Measurements from ENCODE around the gene CDH26. TPM values are rescaled to one million over a fixed set of nuclear protein-coding genes. Genes with fewer than 3 reads are reported as not detected.

Gene CDH26
- total RNA-seq, 1 experiment from 2014 or later = 1.0 TPM

- DNase-seq (ENCODE audit: low spot score) (no peak), ATAC-seq (no peak)
- H3K9me3 Mint-ChIP-seq = no peaks in the 10 kb centered on the region; the same call in 1 of the 2 replicates
- CTCF ChIA-PET = no interaction called here
- peaks cover 8% of the 10 kb centered on the region; the same call in 1 of the 2 replicates for H3K4me1 Mint-ChIP-seq
- POLR2A ChIA-PET = no interaction called here
- H3K27me3 Mint-ChIP-seq (ENCODE audit: low read depth) = peaks cover 11% of the 10 kb centered on the region
- TF ChIP-seq, protein P1, sequence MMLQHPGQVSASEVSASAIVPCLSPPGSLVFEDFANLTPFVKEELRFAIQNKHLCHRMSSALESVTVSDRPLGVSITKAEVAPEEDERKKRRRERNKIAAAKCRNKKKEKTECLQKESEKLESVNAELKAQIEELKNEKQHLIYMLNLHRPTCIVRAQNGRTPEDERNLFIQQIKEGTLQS (CRISPR knock-in tag; conservative IDR thresholded peaks at IDR 0.05) = no peak
- no peak for TF ChIP-seq ESRRA (CRISPR knock-in tag; IDR thresholded peaks at IDR 0.05; ENCODE audit: borderline replicate concordance)
- no peak for TF ChIP-seq FOXK1 (CRISPR knock-in tag; IDR thresholded peaks at IDR 0.05)
- no peak for TF ChIP-seq NR2C2 (CRISPR knock-in tag; IDR thresholded peaks at IDR 0.05)
- TF ChIP-seq, protein P2, sequence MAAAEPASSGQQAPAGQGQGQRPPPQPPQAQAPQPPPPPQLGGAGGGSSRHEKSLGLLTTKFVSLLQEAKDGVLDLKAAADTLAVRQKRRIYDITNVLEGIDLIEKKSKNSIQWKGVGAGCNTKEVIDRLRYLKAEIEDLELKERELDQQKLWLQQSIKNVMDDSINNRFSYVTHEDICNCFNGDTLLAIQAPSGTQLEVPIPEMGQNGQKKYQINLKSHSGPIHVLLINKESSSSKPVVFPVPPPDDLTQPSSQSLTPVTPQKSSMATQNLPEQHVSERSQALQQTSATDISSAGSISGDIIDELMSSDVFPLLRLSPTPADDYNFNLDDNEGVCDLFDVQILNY (CRISPR knock-in tag; IDR thresholded peaks at IDR 0.05) = no peak
- TF ChIP-seq, protein P3, sequence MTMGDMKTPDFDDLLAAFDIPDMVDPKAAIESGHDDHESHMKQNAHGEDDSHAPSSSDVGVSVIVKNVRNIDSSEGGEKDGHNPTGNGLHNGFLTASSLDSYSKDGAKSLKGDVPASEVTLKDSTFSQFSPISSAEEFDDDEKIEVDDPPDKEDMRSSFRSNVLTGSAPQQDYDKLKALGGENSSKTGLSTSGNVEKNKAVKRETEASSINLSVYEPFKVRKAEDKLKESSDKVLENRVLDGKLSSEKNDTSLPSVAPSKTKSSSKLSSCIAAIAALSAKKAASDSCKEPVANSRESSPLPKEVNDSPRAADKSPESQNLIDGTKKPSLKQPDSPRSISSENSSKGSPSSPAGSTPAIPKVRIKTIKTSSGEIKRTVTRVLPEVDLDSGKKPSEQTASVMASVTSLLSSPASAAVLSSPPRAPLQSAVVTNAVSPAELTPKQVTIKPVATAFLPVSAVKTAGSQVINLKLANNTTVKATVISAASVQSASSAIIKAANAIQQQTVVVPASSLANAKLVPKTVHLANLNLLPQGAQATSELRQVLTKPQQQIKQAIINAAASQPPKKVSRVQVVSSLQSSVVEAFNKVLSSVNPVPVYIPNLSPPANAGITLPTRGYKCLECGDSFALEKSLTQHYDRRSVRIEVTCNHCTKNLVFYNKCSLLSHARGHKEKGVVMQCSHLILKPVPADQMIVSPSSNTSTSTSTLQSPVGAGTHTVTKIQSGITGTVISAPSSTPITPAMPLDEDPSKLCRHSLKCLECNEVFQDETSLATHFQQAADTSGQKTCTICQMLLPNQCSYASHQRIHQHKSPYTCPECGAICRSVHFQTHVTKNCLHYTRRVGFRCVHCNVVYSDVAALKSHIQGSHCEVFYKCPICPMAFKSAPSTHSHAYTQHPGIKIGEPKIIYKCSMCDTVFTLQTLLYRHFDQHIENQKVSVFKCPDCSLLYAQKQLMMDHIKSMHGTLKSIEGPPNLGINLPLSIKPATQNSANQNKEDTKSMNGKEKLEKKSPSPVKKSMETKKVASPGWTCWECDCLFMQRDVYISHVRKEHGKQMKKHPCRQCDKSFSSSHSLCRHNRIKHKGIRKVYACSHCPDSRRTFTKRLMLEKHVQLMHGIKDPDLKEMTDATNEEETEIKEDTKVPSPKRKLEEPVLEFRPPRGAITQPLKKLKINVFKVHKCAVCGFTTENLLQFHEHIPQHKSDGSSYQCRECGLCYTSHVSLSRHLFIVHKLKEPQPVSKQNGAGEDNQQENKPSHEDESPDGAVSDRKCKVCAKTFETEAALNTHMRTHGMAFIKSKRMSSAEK (CRISPR knock-in tag; IDR thresholded peaks at IDR 0.05; ENCODE audit: borderline replicate concordance) = no peak
- TF ChIP-seq CBFB (CRISPR knock-in tag; IDR thresholded peaks at IDR 0.05; ENCODE audit: low read depth) = no peak
- TF ChIP-seq E2F4 (CRISPR knock-in tag; IDR thresholded peaks at IDR 0.05; ENCODE audit: borderline replicate concordance, low read depth) = no peak
- no peak for TF ChIP-seq ZNF121 (CRISPR knock-in tag; IDR thresholded peaks at IDR 0.05)
- TF ChIP-seq, protein P4, sequence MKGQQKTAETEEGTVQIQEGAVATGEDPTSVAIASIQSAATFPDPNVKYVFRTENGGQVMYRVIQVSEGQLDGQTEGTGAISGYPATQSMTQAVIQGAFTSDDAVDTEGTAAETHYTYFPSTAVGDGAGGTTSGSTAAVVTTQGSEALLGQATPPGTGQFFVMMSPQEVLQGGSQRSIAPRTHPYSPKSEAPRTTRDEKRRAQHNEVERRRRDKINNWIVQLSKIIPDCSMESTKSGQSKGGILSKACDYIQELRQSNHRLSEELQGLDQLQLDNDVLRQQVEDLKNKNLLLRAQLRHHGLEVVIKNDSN (CRISPR knock-in tag; IDR thresholded peaks at IDR 0.05) = no peak
- no peak for TF ChIP-seq SMAD4 (CRISPR knock-in tag; IDR thresholded peaks at IDR 0.05)
- TF ChIP-seq, protein P5, sequence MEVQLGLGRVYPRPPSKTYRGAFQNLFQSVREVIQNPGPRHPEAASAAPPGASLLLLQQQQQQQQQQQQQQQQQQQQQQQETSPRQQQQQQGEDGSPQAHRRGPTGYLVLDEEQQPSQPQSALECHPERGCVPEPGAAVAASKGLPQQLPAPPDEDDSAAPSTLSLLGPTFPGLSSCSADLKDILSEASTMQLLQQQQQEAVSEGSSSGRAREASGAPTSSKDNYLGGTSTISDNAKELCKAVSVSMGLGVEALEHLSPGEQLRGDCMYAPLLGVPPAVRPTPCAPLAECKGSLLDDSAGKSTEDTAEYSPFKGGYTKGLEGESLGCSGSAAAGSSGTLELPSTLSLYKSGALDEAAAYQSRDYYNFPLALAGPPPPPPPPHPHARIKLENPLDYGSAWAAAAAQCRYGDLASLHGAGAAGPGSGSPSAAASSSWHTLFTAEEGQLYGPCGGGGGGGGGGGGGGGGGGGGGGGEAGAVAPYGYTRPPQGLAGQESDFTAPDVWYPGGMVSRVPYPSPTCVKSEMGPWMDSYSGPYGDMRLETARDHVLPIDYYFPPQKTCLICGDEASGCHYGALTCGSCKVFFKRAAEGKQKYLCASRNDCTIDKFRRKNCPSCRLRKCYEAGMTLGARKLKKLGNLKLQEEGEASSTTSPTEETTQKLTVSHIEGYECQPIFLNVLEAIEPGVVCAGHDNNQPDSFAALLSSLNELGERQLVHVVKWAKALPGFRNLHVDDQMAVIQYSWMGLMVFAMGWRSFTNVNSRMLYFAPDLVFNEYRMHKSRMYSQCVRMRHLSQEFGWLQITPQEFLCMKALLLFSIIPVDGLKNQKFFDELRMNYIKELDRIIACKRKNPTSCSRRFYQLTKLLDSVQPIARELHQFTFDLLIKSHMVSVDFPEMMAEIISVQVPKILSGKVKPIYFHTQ (CRISPR knock-in tag; IDR thresholded peaks at IDR 0.05) = no peak
- TF ChIP-seq ZNF317 (CRISPR knock-in tag; IDR thresholded peaks at IDR 0.05; ENCODE audit: borderline replicate concordance, low read depth) = no peak
- TF ChIP-seq CREB1 (CRISPR knock-in tag; IDR thresholded peaks at IDR 0.05) = no peak
- no peak overlapping the region for H3K4me3 Mint-ChIP-seq
- no peaks in the 10 kb centered on the region for H3K36me3 Mint-ChIP-seq
- no peak overlapping the region for H3K27ac Mint-ChIP-seq
These were observed 45.6 kb downstream of the CDH26 start for GRCh38 chr20:60003776-60004175.

GRCh38 chr20:60006261-60006660 is 48.0 kb downstream of the CDH26 start:
- Mint-ChIP-seq H3K36me3 (no peaks in the 10 kb centered on the region), H3K9me3 (no peaks in the 10 kb centered on the region), H3K27me3 (ENCODE audit: low read depth) (peaks cover 16% of the 10 kb centered on the region), H3K4me1 (peaks cover under 1% of the 10 kb centered on the region), H3K27ac (no peak overlapping the region), H3K4me3 (no peak overlapping the region)
- POLR2A ChIA-PET = no interaction called here
- CTCF ChIA-PET = no interaction called here
- ATAC-seq = no peak
- no peak for DNase-seq (ENCODE audit: low spot score)
- TF ChIP-seq ZNF423 (CRISPR knock-in tag; IDR thresholded peaks at IDR 0.05) (no peak), JUN (CRISPR knock-in tag; IDR thresholded peaks at IDR 0.05) (no peak), ZBTB43 (CRISPR knock-in tag; IDR thresholded peaks at IDR 0.05) (no peak), SP1 (CRISPR knock-in tag; conservative IDR thresholded peaks at IDR 0.05) (no peak), GRHL2 (CRISPR knock-in tag; IDR thresholded peaks at IDR 0.05; ENCODE audit: insufficient replicate concordance, severe bottlenecking) (no peak), ARID4B (CRISPR knock-in tag; IDR thresholded peaks at IDR 0.05; ENCODE audit: borderline replicate concordance) (no peak)

All from WTC11 (cell line).